Measurements from ENCODE around the gene TMEM151B.
A peak's percentile ranks its signal among the peaks of the same experiment; 100 is the strongest.

Gene TMEM151B

GRCh38 chr6:44267252-44267651, 3.0 kb upstream of the TMEM151B start:
- H3K36me3 ChIP-seq (ENCODE audit: low read depth): no peaks in the 10 kb centered on the region
- no peak overlapping the region for H3K27ac ChIP-seq (ENCODE audit: poor library complexity, severe bottlenecking)
- no peak for DNase-seq (ENCODE audit: low spot score)
- ATAC-seq (ENCODE audit: low read depth): no peak
- no peak overlapping the region for H3K4me3 ChIP-seq (ENCODE audit: severe bottlenecking)
- H3K9me3 ChIP-seq (ENCODE audit: severe bottlenecking): no peaks in the 10 kb centered on the region
- peaks cover 20% of the 10 kb centered on the region for H3K27me3 ChIP-seq (ENCODE audit: insufficient read depth, poor library complexity, severe bottlenecking)
- H3K4me1 ChIP-seq (ENCODE audit: insufficient read depth, poor library complexity, severe bottlenecking): peaks cover 18% of the 10 kb centered on the region
- TF ChIP-seq CTCF (IDR thresholded peaks at IDR 0.05; ENCODE audit: poor library complexity, severe bottlenecking): no peak

GRCh38 chr6:44268095-44268628, 2.1 kb upstream of the TMEM151B start:
- DNase-seq (ENCODE audit: low spot score) (no peak), ATAC-seq (ENCODE audit: low read depth) (peak; percentile 21; the same call in 1 of the 3 replicates)
- no peaks in the 10 kb centered on the region for H3K9me3 ChIP-seq (ENCODE audit: severe bottlenecking)
- TF ChIP-seq CTCF (IDR thresholded peaks at IDR 0.05; ENCODE audit: poor library complexity, severe bottlenecking): peak; percentile 92
- peaks cover 14% of the 10 kb centered on the region for H3K4me1 ChIP-seq (ENCODE audit: insufficient read depth, poor library complexity, severe bottlenecking)
- H3K27ac ChIP-seq (ENCODE audit: poor library complexity, severe bottlenecking): no peak overlapping the region
- peaks cover 25% of the 10 kb centered on the region for H3K27me3 ChIP-seq (ENCODE audit: insufficient read depth, poor library complexity, severe bottlenecking)
- H3K36me3 ChIP-seq (ENCODE audit: low read depth): no peaks in the 10 kb centered on the region
- no peak overlapping the region for H3K4me3 ChIP-seq (ENCODE audit: severe bottlenecking)

GRCh38 chr6:44269178-44269920, 901 bp upstream of the TMEM151B start:
- Histone ChIP-seq H3K9me3 (ENCODE audit: severe bottlenecking) (no peaks in the 10 kb centered on the region), H3K36me3 (ENCODE audit: low read depth) (no peaks in the 10 kb centered on the region), H3K4me3 (ENCODE audit: severe bottlenecking) (no peak overlapping the region), H3K27me3 (ENCODE audit: insufficient read depth, poor library complexity, severe bottlenecking) (peaks cover 25% of the 10 kb centered on the region), H3K4me1 (ENCODE audit: insufficient read depth, poor library complexity, severe bottlenecking) (peaks cover 2% of the 10 kb centered on the region), H3K27ac (ENCODE audit: poor library complexity, severe bottlenecking) (no peak overlapping the region)
- no peak for TF ChIP-seq CTCF (IDR thresholded peaks at IDR 0.05; ENCODE audit: poor library complexity, severe bottlenecking)
- ATAC-seq (ENCODE audit: low read depth) (no peak), DNase-seq (ENCODE audit: low spot score) (no peak)

- Histone ChIP-seq H3K9me3 (ENCODE audit: severe bottlenecking) (no peaks in the 10 kb centered on the region), H3K4me1 (ENCODE audit: insufficient read depth, poor library complexity, severe bottlenecking) (no peaks in the 10 kb centered on the region), H3K27ac (ENCODE audit: poor library complexity, severe bottlenecking) (no peak overlapping the region), H3K4me3 (ENCODE audit: severe bottlenecking) (peak overlapping the region; percentile 32), H3K27me3 (ENCODE audit: insufficient read depth, poor library complexity, severe bottlenecking) (peaks cover 31% of the 10 kb centered on the region), H3K36me3 (ENCODE audit: low read depth) (no peaks in the 10 kb centered on the region)
- TF ChIP-seq CTCF (IDR thresholded peaks at IDR 0.05; ENCODE audit: poor library complexity, severe bottlenecking): no peak
- no peak for ATAC-seq (ENCODE audit: low read depth)
- no peak for DNase-seq (ENCODE audit: low spot score)
These were observed 516 bp downstream of the TMEM151B start for GRCh38 chr6:44270526-44271405.
